Smooth muscle cell (in vitro differentiated cells): Measurements from ENCODE around the gene MFAP3. TPM values are rescaled to one million over a fixed set of nuclear protein-coding genes. Genes with fewer than 3 reads are reported as not detected.

Source experiments
- DNase-seq: peaks from one replicate; lab custom pipeline; 2025; ENCODE audit not compliant: unreplicated experiment; lab: John Stamatoyannopoulos, UW
- H2AFZ ChIP-seq: fragments of 200-600 bp; sonication (generic); 2 replicates; pipeline ENCODE4 v1.6.0; 2016; ENCODE audit warnings: antibody characterized with exemption, low read depth, mild to moderate bottlenecking
- H3F3A ChIP-seq: fragments of 200-600 bp; sonication (generic); 2 replicates; pipeline ENCODE4 v1.6.0; 2017; ENCODE audit warnings: antibody characterized with exemption, low read depth
- H3K27ac ChIP-seq: fragments of 200-600 bp; sonication (generic); 2 replicates; pipeline ENCODE4 v1.5.1; 2016; ENCODE audit warnings: low read depth, mild to moderate bottlenecking
- H3K27me3 ChIP-seq: fragments of 200-600 bp; sonication (generic); 2 replicates; pipeline ENCODE4 v1.6.1; 2016; ENCODE audit warnings: low read depth, mild to moderate bottlenecking
- H3K36me3 ChIP-seq: fragments of 200-600 bp; sonication (generic); 2 replicates; pipeline ENCODE4 v1.5.1; 2016; ENCODE audit warnings: low read depth
- H3K4me1 ChIP-seq: fragments of 200-600 bp; sonication (generic); 2 replicates; pipeline ENCODE4 v1.5.1; 2016; ENCODE audit warnings: low read depth
- H3K4me2 ChIP-seq: fragments of 200-600 bp; sonication (generic); 2 replicates; pipeline ENCODE4 v1.6.0; 2016; ENCODE audit warnings: mild to moderate bottlenecking
- H3K4me3 ChIP-seq: fragments of 200-600 bp; sonication (generic); 2 replicates; pipeline ENCODE4 v1.5.1; 2016; ENCODE audit warnings: mild to moderate bottlenecking
- H3K79me2 ChIP-seq: fragments of 200-600 bp; sonication (generic); 2 replicates; pipeline ENCODE4 v1.6.0; 2016; ENCODE audit warnings: low read depth, mild to moderate bottlenecking
- H3K9ac ChIP-seq: fragments of 200-600 bp; sonication (generic); 2 replicates; pipeline ENCODE4 v1.6.0; 2016; ENCODE audit warnings: low read depth
- H3K9me3 ChIP-seq: fragments of 200-600 bp; sonication (generic); replicated peaks from 2 replicates; pipeline ENCODE4 v1.5.1; 2016; ENCODE audit warnings: low read depth
- H4K20me1 ChIP-seq: fragments of 200-600 bp; sonication (generic); 2 replicates; pipeline ENCODE4 v1.6.0; 2016; ENCODE audit warnings: low read depth
- CTCF ChIP-seq: fragments of 200-600 bp; sonication (generic); IDR thresholded peaks from 2 replicates; pipeline ENCODE4 v1.5.1; 2017; ENCODE audit warnings: borderline replicate concordance, mild to moderate bottlenecking, antibody characterized with exemption; ENCODE audit not compliant: insufficient read depth, poor library complexity, severe bottlenecking
- WGBS: methylation state at CpG from one replicate; pipeline ENCODE4 v1.1.7; 2016; ENCODE audit warnings: low lambda C conversion rate; 5-methylcytosine and 5-hydroxymethylcytosine counted together
- polyA plus RNA-seq: library from polyadenylated mRNA; unstranded; fragments of >200 nt; fragmentation: Nextera tagmentation; extraction: Ambion mirVana; gene quantifications from 2 replicates; pipeline ENCODE4 v1.2.1, GENCODE V29; 2016
- total RNA-seq: library from RNA; depleted of rRNA; stranded (reverse); fragments of >200 nt; gene quantifications from 2 replicates; pipeline ENCODE4 v1.2.3, GENCODE V29; 2014

Gene MFAP3
- total and polyA plus RNA-seq, 2 experiments from 2014 or later = 12.6 to 76.0 TPM

- H4K20me1 ChIP-seq = no peaks in the 10 kb centered on the region
- no peak overlapping the region for H3K4me2 ChIP-seq
- no peak overlapping the region for H3K27ac ChIP-seq
- no peaks in the 10 kb centered on the region for H3K27me3 ChIP-seq
- no peaks in the 10 kb centered on the region for H3K9me3 ChIP-seq
- no peak overlapping the region for H3K4me3 ChIP-seq
- 5% methylated on average over 3 of the region's 3 CpGs for WGBS
- TF ChIP-seq CTCF = no peak
- no peaks in the 10 kb centered on the region for H3K79me2 ChIP-seq
- no peak for DNase-seq
- no peaks in the 10 kb centered on the region for H3F3A ChIP-seq
- no peak overlapping the region for H2AFZ ChIP-seq
- H3K4me1 ChIP-seq = peaks cover 19% of the 10 kb centered on the region
- H3K9ac ChIP-seq = no peak overlapping the region
- no peaks in the 10 kb centered on the region for H3K36me3 ChIP-seq
These were observed 47.4 kb downstream of the MFAP3 start for GRCh38 chr5:154086146-154086545.

GRCh38 chr5:154086641-154087040 is 47.9 kb downstream of the MFAP3 start:
- H3K4me1 ChIP-seq = peaks cover 19% of the 10 kb centered on the region
- no peak overlapping the region for H3K4me3 ChIP-seq
- H3K36me3 ChIP-seq = no peaks in the 10 kb centered on the region
- no peaks in the 10 kb centered on the region for H3F3A ChIP-seq
- no peak overlapping the region for H2AFZ ChIP-seq
- DNase-seq = no peak
- H3K9ac ChIP-seq = no peak overlapping the region
- no peaks in the 10 kb centered on the region for H3K79me2 ChIP-seq
- no peak for TF ChIP-seq CTCF
- H3K9me3 ChIP-seq = no peaks in the 10 kb centered on the region
- no peak overlapping the region for H3K27ac ChIP-seq
- no peak overlapping the region for H3K4me2 ChIP-seq
- 82% methylated on average over 4 of the region's 4 CpGs for WGBS
- no peaks in the 10 kb centered on the region for H4K20me1 ChIP-seq
- no peaks in the 10 kb centered on the region for H3K27me3 ChIP-seq

GRCh38 chr5:154087260-154087659 is 48.5 kb downstream of the MFAP3 start:
- Histone ChIP-seq H3K9ac (no peak overlapping the region), H3K4me1 (peaks cover 19% of the 10 kb centered on the region), H3K79me2 (no peaks in the 10 kb centered on the region), H3K4me2 (no peak overlapping the region), H3K27me3 (no peaks in the 10 kb centered on the region), H4K20me1 (no peaks in the 10 kb centered on the region), H2AFZ (no peak overlapping the region), H3F3A (no peaks in the 10 kb centered on the region), H3K36me3 (no peaks in the 10 kb centered on the region), H3K27ac (no peak overlapping the region), H3K9me3 (no peaks in the 10 kb centered on the region), H3K4me3 (no peak overlapping the region)
- DNase-seq = no peak
- 16% methylated on average over 2 of the region's 2 CpGs for whole genome bisulfite sequencing
- no peak for TF ChIP-seq CTCF

GRCh38 chr5:154088801-154089200 is 50.0 kb downstream of the MFAP3 start:
- Histone ChIP-seq H3K4me1 (peaks cover 16% of the 10 kb centered on the region), H3K9me3 (no peaks in the 10 kb centered on the region), H3K9ac (no peak overlapping the region), H4K20me1 (no peaks in the 10 kb centered on the region), H3F3A (no peaks in the 10 kb centered on the region), H2AFZ (no peak overlapping the region), H3K27me3 (no peaks in the 10 kb centered on the region), H3K4me2 (no peak overlapping the region), H3K79me2 (no peaks in the 10 kb centered on the region), H3K27ac (no peak overlapping the region), H3K36me3 (no peaks in the 10 kb centered on the region), H3K4me3 (no peak overlapping the region)
- DNase-seq = no peak
- no peak for TF ChIP-seq CTCF
- WGBS = 99% methylated on average over 5 of the region's 5 CpGs
